ENCODE data around the gene NUP188.
"Not testable (repeated sequence)": the region's sequence is repeated elsewhere in the genome, so short reads cannot be mapped to it uniquely, and the experiment has no call there.

The NUP188 gene

GRCh38 chr9:128946571-128947276 lies 775 bp upstream of the NUP188 start:
- peak; percentile 58 for DNase-seq

DNA sequence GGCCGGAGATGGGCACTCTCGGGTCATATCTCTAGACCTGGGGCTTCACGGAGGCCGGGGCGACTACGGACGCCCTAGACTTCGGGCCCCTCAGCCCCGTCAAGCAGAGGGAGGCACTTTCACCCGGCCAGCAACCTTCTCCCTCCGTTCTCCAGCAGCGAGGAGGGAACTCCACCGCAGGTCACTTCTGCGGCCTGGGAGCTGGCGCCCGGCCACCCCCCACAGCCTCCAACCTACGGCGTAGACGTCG lies 297 bp upstream of the NUP188 start:
- no peak for DNase-seq

GRCh38 chr9:128961403-128961802 lies 13.9 kb downstream of the NUP188 start:
- DNase-seq, result not testable (repeated sequence)

GRCh38 chr9:128969491-128969890 lies 22.0 kb downstream of the NUP188 start:
- DNase-seq, result no peak

DNA sequence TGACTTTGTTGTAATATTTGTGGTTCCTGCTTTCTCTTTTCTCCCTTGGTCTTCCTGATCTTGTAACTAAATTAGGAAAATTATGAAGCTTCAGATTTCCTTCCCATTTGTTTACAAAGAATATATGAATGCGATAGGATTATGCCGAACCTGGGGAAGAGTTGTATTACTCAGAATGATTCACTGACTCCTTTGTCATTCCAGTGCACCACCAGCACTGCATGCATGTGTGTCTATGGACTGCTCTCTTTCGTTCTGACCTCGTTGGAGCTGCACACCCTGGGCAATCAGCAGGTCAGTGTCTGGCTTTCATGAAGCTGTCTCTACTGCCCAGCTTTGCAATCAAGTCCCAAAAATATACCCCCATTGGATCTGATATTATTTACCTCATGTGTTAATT lies 25.5 kb downstream of the NUP188 start:
- DNase-seq, result no peak

DNA sequence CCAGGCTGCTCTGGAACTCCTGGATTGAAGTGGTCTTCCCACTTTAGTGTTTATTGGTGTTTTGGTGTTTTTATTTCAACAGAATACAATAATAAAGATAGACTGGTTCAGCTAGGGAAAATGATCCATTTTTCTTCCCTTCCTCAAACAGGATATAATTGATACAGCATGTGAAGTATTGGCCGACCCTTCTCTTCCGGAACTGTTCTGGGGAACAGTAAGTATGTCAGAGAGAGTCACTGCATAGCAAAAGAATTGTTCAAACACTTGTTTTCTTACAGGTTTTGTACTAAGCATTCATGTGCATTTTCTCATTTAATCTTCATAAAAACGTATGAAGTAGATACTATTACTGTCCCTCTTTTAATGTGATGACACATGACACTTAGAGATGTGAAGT lies 31.6 kb downstream of the NUP188 start:
- DNase-seq, result no peak

DNA sequence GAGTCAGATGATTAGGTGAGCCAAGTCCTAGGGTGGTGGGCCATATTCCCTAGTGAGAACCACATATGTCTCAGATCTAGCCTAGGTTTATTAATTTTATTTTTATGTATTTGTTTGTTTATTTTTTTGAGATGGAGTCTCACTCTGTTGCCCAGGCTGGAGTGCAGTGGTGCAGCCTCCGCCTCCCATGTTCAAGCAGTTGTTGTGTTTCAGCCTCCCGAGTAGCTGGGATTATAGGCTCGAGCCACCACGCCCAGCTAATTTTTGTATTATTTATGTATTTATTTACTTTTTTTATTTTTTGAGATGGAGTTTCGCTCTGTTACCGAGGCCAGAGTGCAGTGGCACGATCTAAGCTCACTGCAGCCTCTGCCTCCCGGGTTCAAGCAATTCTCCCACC lies 36.0 kb downstream of the NUP188 start:
- no peak for DNase-seq

GRCh38 chr9:128986671-128987070 lies 39.2 kb downstream of the NUP188 start:
- no peak for DNase-seq

GRCh38 chr9:128987805-128988204 lies 40.3 kb downstream of the NUP188 start:
- no peak for DNase-seq

DNA sequence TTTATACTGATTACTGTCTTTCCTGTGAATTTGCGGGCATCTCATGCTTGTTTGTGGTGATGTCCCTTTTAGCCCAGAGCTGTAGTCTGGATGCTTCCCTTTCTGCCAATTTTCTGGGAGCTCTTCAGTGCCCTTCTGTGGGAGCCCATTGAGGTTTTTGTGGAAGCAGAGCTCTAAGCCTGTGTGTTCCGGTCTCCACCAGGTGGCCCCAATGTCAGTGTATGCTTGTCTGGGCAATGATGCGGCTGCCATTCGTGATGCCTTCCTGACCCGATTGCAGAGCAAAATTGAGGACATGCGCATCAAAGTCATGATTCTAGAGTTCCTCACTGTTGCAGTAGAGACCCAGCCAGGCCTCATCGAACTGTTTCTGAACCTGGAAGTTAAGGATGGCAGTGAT lies 45.5 kb downstream of the NUP188 start:
- DNase-seq, result no peak

- peak; percentile 45 for DNase-seq
Measured at GRCh38 chr9:128995791-128996190, 48.3 kb downstream of the NUP188 start.

DNA sequence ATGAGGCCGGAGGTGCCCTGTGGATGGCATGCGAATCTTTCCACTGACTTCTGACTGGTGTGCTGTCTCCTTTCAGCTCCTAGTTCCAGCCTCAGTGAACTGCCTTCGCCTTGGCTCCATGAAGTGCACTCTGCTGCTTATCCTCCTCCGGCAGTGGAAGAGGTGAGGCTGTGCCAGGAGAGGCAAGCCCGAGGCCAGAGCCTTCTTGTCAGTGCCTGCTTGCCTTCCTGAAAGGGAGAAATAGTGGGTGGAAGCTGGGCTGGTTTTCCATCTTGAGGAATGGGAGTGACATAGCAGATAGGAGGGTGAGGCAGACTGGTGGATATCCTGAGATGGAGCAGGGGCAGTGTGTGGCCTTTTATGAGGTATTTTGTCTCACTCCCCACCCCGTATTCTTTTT lies 51.0 kb downstream of the NUP188 start:
- no peak for DNase-seq

DNA sequence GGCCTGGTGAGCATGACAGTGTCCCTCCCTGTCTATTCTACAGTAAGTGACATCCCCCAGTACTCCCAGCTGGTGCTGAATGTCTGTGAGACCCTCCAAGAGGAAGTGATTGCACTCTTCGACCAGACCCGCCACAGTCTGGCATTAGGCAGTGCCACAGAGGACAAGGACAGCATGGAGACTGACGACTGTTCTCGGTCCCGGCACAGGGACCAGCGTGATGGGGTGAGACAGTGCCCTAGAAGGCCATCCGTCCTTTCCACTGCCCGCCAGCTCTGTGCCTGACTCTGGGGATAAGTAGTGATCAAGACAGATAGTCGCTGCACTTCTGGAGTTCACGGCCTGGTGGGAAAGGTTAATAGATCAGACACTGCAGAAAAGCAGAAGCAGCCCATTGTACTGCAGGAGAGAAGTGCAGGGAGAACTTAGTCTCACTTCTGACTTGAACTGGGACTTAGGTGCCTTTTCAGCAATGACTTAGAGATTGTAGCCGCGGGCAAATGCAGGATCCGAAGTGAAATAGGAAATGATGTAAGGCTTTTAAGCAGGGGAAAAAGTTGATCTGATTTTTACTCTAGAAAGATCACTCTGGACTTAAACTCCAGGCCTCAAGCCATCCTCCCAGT lies 52.2 kb downstream of the NUP188 start:
- DNase-seq, result no peak

DNA sequence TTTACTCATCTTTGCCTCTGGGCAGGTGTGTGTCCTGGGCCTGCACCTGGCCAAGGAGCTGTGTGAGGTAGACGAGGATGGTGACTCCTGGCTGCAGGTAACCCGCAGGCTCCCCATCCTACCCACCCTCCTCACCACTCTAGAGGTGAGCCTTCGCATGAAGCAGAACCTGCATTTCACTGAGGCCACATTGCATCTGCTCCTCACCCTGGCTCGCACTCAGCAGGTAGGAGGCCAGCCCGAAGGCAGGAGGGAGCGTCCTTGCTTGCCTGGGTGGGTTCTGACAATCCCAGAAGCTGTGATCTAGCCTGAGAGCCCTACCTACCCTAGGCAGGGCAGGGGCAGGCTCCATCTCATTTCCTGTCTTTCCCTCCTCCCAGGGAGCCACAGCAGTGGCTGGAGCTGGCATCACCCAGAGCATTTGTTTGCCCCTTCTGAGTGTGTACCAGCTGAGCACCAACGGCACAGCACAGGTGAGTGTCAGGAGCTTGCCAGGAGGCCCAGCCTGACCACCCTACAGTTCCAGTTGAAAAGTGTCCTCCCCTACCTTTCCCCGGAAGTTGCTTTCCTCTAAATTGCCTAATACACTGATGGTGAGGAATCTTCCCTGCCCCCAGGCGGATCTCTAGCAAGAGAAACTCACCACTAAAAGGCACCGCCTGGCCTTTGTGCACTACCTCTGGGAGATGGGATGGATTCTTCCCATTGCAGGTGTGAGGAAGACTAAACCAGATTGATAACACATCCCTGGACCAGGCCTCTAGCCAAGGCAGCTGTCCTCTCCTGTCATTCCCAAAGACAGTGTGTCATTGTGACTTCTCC lies 54.2 kb downstream of the NUP188 start:
- no peak for DNase-seq

- DNase-seq, result no peak
Measured at GRCh38 chr9:129002992-129003391, 55.5 kb downstream of the NUP188 start.

DNA sequence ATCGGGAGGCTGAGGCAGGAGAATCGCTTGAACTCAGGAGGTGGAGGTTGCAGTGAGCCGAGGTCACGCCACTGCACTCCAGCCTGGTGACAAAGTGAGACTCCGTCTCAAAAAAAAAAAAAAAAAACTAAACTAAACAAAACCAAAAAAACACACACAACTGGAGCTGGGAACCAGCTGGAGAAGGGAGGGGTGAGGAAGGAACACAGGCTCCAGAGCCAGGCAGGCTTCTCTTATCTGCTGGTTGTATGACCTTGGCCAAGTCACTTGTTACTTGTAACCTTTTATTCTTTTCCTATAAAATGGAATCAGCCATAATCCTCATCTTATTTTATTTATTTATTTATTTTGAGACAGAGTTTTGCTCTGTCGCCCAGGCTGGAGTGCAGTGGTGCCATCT lies 56.7 kb downstream of the NUP188 start:
- DNase-seq, result not testable (repeated sequence)

DNA sequence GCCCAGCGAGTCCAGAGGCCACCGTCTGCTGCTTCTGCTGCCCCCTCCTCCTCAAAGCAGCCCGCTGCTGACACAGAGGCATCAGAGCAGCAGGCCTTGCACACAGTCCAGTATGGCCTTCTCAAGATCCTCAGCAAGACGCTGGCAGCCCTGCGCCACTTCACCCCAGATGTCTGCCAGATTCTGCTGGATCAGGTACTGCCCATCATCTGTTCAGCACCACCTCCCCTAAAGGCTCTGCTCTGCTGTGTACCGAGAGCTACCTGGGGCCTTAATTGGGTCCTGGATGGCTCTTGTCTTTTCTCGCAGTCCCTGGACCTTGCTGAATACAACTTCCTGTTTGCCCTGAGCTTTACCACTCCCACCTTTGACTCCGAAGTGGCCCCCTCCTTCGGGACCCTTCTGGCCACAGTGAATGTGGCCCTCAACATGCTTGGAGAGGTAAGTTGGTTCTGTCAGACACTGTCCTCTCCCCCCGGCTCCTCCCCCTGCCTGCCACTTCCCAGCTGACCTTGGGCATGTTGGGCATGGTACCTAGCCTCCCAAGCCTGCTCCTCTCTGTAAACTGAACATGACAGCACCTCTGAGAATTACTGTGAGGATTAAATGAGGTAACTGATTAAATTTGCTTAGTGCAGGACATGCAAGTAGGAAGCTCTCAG lies 58.0 kb downstream of the NUP188 start:
- peak; percentile 33 for DNase-seq

GRCh38 chr9:129006328-129007034 lies 59.0 kb downstream of the NUP188 start:
- peak; percentile 83 for DNase-seq

GRCh38 chr9:129007035-129007765 lies 59.7 kb downstream of the NUP188 start:
- peak; percentile 49 for DNase-seq

- DNase-seq, result peak; percentile 47
Measured at GRCh38 chr9:129007766-129008468, 60.4 kb downstream of the NUP188 start.

DNA sequence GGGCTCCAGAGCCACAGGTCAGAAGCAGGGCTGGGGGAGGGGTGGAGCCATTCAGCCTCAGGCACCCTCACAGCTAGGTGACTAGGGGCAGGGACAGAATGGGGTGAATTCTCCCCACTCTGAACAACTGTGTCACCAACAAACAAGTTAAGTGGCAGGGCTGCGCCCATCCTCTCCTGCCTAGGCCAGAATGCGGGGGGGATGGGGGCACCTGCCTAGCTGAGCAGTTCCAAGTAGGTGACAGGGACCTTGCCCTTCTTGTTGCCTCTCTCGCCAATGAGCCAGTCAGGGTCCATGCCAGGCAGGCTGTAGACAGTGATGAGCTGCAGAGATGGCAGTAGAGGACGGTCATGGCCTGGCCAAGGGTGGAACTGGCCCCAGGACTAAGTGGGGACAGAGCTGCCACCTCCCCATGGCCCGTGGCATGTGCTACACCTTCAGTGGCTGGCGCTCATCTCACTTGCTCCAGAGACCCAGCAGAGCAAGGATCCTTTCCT lies 61.0 kb downstream of the NUP188 start:
- no peak for DNase-seq

Measured in NCI-H69 (cell line).